ENCODE measurements around the gene VAV2. TPM values are rescaled to one million over a fixed set of nuclear protein-coding genes. Genes with fewer than 3 reads are reported as not detected.

VAV2 gene
- total and polyA plus RNA-seq, 4 donors, result 13.0 to 28.2 (median 16.3) TPM

DNA sequence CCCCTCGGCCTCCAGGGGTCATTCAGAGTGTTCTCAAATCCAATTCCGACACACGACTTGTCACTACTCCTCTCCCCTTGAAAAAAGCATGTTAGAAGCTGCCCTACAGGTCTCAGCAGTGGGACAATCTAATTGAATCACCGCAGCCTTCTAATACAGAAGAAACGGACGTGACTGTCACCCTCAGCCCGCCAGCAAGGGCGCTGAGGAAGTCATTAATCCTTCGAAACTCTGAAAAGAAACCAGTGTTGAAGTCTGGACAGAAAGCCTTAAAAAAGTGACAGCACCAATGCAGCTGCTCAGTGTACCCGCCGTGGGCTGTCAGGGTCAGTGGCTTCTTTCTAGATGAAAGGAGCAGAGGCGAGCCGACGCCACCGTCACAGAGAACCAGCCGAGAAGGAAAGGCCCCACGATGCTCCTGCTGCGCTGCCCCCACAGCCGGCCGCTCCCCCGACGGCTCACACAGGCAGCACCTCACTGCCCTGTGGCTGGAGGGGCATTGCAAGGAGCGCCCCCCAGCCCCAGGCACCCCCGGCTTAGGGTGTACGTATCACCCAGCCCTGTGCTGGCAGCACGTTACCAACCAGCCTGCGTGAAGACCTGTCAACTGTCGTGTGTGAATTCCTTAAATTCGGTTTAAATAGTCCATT is 38.8 kb upstream of the VAV2 start:
- TF ChIP-seq, protein P1, sequence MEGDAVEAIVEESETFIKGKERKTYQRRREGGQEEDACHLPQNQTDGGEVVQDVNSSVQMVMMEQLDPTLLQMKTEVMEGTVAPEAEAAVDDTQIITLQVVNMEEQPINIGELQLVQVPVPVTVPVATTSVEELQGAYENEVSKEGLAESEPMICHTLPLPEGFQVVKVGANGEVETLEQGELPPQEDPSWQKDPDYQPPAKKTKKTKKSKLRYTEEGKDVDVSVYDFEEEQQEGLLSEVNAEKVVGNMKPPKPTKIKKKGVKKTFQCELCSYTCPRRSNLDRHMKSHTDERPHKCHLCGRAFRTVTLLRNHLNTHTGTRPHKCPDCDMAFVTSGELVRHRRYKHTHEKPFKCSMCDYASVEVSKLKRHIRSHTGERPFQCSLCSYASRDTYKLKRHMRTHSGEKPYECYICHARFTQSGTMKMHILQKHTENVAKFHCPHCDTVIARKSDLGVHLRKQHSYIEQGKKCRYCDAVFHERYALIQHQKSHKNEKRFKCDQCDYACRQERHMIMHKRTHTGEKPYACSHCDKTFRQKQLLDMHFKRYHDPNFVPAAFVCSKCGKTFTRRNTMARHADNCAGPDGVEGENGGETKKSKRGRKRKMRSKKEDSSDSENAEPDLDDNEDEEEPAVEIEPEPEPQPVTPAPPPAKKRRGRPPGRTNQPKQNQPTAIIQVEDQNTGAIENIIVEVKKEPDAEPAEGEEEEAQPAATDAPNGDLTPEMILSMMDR (IDR thresholded peaks at IDR 0.05; ENCODE audit: control extremely low read depth, extremely low read depth), result no peak
- peaks cover 17 to 46% (median 41%) of the 10 kb centered on the region in 4 donors for H3K36me3 ChIP-seq (ENCODE audit: control insufficient read depth in 4 of 4, insufficient read depth in 4 of 4, low read length in 4 of 4)
- DNase-seq, result no peak

DNA sequence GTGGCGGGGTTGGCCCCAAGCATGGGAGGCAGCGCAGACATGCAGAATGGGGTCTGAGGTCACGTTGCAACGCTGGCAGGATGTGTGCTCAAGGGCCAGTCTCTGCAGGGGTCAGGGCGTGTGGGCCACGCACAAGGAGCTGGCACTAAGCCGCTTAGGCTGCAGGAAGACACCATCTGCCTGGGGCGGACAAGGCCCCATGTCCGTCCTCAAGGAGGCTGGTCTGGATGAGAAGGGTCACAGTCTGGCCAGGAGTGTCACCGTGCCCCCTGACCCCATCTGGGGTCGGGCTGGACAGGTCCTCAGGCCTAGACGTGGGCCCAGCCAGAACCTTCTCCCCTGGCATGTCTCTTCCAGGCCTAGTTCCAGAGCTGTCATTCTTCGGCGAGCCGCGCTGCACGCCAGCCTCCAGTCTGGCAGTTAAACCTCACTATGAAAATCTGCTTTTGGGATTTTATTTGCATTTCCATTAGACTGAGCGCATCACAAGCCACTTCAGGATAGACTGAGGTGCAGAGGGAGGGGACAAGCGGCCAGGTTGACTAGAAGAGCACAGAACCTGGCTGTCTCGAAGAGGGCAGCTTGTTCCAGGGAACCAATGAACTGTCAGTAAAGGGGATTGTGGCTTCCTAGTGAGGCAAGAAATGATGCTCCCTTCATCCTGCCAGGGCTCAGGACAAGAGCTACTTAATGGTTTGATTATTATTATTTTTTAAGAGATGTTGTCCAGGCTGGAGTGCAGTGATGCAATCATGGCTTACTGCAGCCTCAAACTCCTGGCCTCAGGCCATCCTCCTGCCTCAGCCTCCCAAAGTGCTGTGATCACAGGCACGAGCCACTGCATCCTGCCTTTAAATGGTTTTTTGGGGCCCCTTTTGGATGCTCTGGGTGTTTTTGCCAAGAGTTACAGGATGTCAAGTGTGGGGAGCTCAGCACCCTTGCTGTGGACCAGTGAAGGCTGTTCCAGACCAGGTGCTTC is 37.4 kb upstream of the VAV2 start:
- Histone ChIP-seq H3K9me3 (ENCODE audit: control insufficient read depth in 4 of 4, insufficient read depth in 3 of 4, low read length in 3 of 4) (no peaks in the 10 kb centered on the region), H3K27ac (ENCODE audit: low read depth in 1 of 2, low read length in 1 of 2) (no peak overlapping the region), H3K9ac (ENCODE audit: insufficient read depth in 1 of 2, low read length in 2 of 2) (no peak overlapping the region), H3K36me3 (ENCODE audit: control insufficient read depth in 4 of 4, insufficient read depth in 4 of 4, low read length in 4 of 4) (peaks cover 13 to 34% (median 27%) of the 10 kb centered on the region in 4 donors), H3K27me3 (ENCODE audit: control insufficient read depth in 3 of 3, insufficient read depth in 3 of 3, low read length in 2 of 3) (no peaks in the 10 kb centered on the region), H3K4me1 (ENCODE audit: control insufficient read depth in 5 of 5, insufficient read depth in 5 of 5, low read length in 5 of 5) (peaks cover 0 to 8% (median 3%) of the 10 kb centered on the region in 5 donors), H3K4me3 (no peak overlapping the region)
- no peak for DNase-seq
- TF ChIP-seq, protein P1 (IDR thresholded peaks at IDR 0.05; ENCODE audit: control extremely low read depth, extremely low read depth), result no peak
- 92% methylated on average over 21 of the region's 21 CpGs for WGBS, 2 donors
- no peak for ATAC-seq (ENCODE audit: insufficient read depth, low FRiP score)

More for the DNA sequence above, 38.8 kb upstream of the VAV2 start:
- ATAC-seq (ENCODE audit: insufficient read depth, low FRiP score), result no peak
- WGBS, 2 donors, result 88 to 91% methylated on average over 29 of the region's 29 CpGs
- Histone ChIP-seq H3K4me1 (ENCODE audit: control insufficient read depth in 5 of 5, insufficient read depth in 5 of 5, low read length in 5 of 5) (peaks cover 0 to 5% (median 3%) of the 10 kb centered on the region in 5 donors), H3K4me3 (no peak overlapping the region), H3K27ac (ENCODE audit: low read depth in 1 of 2, low read length in 1 of 2) (no peak overlapping the region), H3K9me3 (ENCODE audit: control insufficient read depth in 4 of 4, insufficient read depth in 3 of 4, low read length in 3 of 4) (no peaks in the 10 kb centered on the region), H3K27me3 (ENCODE audit: control insufficient read depth in 3 of 3, insufficient read depth in 3 of 3, low read length in 2 of 3) (no peaks in the 10 kb centered on the region), H3K9ac (ENCODE audit: insufficient read depth in 1 of 2, low read length in 2 of 2) (no peak overlapping the region)

DNA sequence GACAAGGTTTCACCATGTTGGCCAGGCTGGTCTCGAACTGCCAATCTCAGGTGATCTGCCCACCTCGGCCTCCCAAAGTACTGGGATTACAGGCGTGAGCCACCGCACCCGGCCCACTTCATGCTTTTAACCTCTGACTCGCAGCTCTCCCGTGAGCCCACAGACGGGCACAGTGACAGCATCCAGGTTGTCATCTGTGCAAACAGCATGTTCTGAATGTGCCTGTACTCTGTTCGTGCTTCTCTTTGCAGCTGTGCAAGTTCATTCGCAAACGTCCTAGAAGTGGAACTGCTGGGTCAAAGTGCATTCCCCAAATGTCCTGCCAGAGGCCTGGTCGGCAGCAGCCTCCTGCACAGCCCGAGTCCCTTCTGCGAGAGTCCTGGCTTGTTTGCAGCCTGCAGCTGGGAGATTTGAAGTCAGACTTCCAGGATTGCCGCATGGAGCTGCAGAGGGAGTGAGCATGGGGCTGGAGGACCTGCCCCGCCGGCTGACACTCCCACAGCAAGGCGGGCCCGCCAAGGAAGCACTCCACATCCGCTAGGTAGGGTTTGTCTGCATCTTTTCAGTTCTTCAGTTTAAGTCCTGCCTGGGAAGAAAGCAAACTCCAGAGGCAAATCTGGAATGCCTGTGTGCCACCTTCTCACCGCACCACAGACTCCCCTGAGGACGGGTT is 36.6 kb upstream of the VAV2 start:
- DNase-seq (no peak), ATAC-seq (ENCODE audit: insufficient read depth, low FRiP score) (no peak)
- Histone ChIP-seq H3K4me1 (ENCODE audit: control insufficient read depth in 5 of 5, insufficient read depth in 5 of 5, low read length in 5 of 5) (peaks cover 0 to 8% (median 3%) of the 10 kb centered on the region in 5 donors), H3K36me3 (ENCODE audit: control insufficient read depth in 4 of 4, insufficient read depth in 4 of 4, low read length in 4 of 4) (peaks cover 9 to 31% (median 20%) of the 10 kb centered on the region in 4 donors), H3K9me3 (ENCODE audit: control insufficient read depth in 4 of 4, insufficient read depth in 3 of 4, low read length in 3 of 4) (no peaks in the 10 kb centered on the region), H3K27me3 (ENCODE audit: control insufficient read depth in 3 of 3, insufficient read depth in 3 of 3, low read length in 2 of 3) (no peaks in the 10 kb centered on the region), H3K9ac (ENCODE audit: insufficient read depth in 1 of 2, low read length in 2 of 2) (no peak overlapping the region), H3K4me3 (no peak overlapping the region), H3K27ac (ENCODE audit: low read depth in 1 of 2, low read length in 1 of 2) (no peak overlapping the region)
- TF ChIP-seq, protein P1 (IDR thresholded peaks at IDR 0.05; ENCODE audit: control extremely low read depth, extremely low read depth), result no peak
- 93% methylated on average over 22 of the region's 22 CpGs for WGBS, 2 donors
